GM21576 (cell line): ENCODE measurements around the gene SPATC1L.

ENCODE experiments used
- ATAC-seq: cut with Tn5 transposase; IDR thresholded peaks from one replicate; pipeline ENCODE4 v1.9.1; 2021; ENCODE audit warnings: mild to moderate bottlenecking, moderate library complexity; ENCODE audit not compliant: unreplicated experiment

Gene SPATC1L

GRCh38 chr21:46111857-46112724 is 72.2 kb downstream of the SPATC1L start:
- ATAC-seq, result no peak

GRCh38 chr21:46111193-46111571 is 73.1 kb downstream of the SPATC1L start:
- ATAC-seq, result no peak
